ENCODE data around the gene TRMT61A. TPM values are rescaled to one million over a fixed set of nuclear protein-coding genes. Genes with fewer than 3 reads are reported as not detected.

The TRMT61A gene
- polyA plus RNA-seq, 1 donor from 2014 or later: 8.2 TPM

- no peak overlapping the region for H3K4me2 ChIP-seq (ENCODE audit: low read length)
- no peaks in the 10 kb centered on the region for H3K36me3 ChIP-seq (ENCODE audit: insufficient read depth, low read length)
- H3F3A ChIP-seq (ENCODE audit: insufficient read depth, low read length, poor library complexity, severe bottlenecking): no peaks in the 10 kb centered on the region
- no peak overlapping the region for H3K4me3 ChIP-seq (ENCODE audit: low read length)
- H4K20me1 ChIP-seq (ENCODE audit: insufficient read depth): no peaks in the 10 kb centered on the region
- no peak overlapping the region for H2AFZ ChIP-seq (ENCODE audit: low read depth, low read length)
- no peak overlapping the region for H3K9ac ChIP-seq (ENCODE audit: low read length)
- no peaks in the 10 kb centered on the region for H3K27me3 ChIP-seq (ENCODE audit: insufficient read depth, low read depth, low read length)
- no peaks in the 10 kb centered on the region for H3K9me3 ChIP-seq (ENCODE audit: low read length)
- TF ChIP-seq POLR2AphosphoS5 (IDR thresholded peaks at IDR 0.05): no peak
- H3K9me2 ChIP-seq (ENCODE audit: insufficient read depth, low read length): no peaks in the 10 kb centered on the region
- peaks cover 15% of the 10 kb centered on the region for H3K79me2 ChIP-seq (replicated peaks; ENCODE audit: insufficient read depth, low read length)
- H3K27ac ChIP-seq (ENCODE audit: low read length): no peak overlapping the region
These were observed 1.8 kb downstream of the TRMT61A start for GRCh38 chr14:103530831-103531230.

DNA sequence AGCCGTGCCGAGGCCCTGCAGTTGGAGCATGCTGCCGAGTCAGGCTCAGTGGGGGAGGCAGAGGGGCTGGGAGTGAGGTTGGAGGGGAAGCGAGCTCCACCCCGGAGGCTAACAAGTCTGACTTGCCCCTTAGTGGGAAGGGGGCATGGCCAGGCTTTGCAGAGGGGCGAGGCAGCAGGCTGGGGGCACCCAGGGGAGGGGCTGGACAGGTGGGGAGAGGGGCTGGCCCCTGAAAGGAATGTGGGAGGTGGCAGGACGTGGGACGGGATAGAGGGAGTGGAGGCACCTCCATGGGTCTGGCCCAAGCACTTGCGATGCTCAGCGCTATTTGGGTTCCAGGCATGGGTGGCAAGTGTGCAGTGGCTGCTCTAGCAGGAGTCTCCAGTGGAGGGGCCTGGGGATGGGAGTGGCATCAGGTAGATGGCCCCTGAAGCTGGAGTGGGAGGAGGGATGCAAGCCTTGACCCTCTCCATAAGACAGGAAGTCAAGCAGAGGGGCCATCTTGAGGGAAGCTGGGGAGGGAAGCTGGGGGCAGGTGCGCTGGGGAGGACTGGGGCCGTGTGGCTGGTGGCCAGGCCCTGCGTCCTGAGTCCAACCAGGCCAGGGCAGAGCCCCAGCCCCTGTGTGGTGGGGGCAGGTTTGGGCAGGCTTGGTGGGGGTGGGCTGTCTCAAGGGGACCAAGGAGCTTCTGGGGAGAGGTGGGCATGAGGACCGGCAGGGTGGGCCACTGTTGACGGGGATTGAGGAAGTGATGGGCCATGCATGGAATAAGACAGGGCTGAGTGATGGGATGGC is 2.6 kb downstream of the TRMT61A start:
- Histone ChIP-seq H3K9ac (ENCODE audit: low read length) (no peak overlapping the region), H3K27me3 (ENCODE audit: insufficient read depth, low read depth, low read length) (no peaks in the 10 kb centered on the region), H3K4me3 (ENCODE audit: low read length) (no peak overlapping the region), H3K9me3 (ENCODE audit: low read length) (no peaks in the 10 kb centered on the region), H4K20me1 (ENCODE audit: insufficient read depth) (no peaks in the 10 kb centered on the region), H2AFZ (ENCODE audit: low read depth, low read length) (no peak overlapping the region), H3K9me2 (ENCODE audit: insufficient read depth, low read length) (no peaks in the 10 kb centered on the region), H3K27ac (ENCODE audit: low read length) (no peak overlapping the region), H3K4me2 (ENCODE audit: low read length) (no peak overlapping the region), H3K36me3 (ENCODE audit: insufficient read depth, low read length) (no peaks in the 10 kb centered on the region), H3K79me2 (replicated peaks; ENCODE audit: insufficient read depth, low read length) (peaks cover 15% of the 10 kb centered on the region), H3F3A (ENCODE audit: insufficient read depth, low read length, poor library complexity, severe bottlenecking) (no peaks in the 10 kb centered on the region)
- TF ChIP-seq TAF1 (IDR thresholded peaks at IDR 0.05; ENCODE audit: low read depth) (no peak), EP300 (conservative IDR thresholded peaks at IDR 0.05; ENCODE audit: poor library complexity, severe bottlenecking) (no peak), RAD21 (conservative IDR thresholded peaks at IDR 0.05) (no peak), CTCF (IDR thresholded peaks at IDR 0.05; ENCODE audit: poor library complexity, severe bottlenecking) (no peak), MXI1 (conservative IDR thresholded peaks at IDR 0.05; ENCODE audit: poor library complexity, severe bottlenecking) (no peak), POLR2AphosphoS5 (IDR thresholded peaks at IDR 0.05) (no peak), SMC3 (conservative IDR thresholded peaks at IDR 0.05; ENCODE audit: poor library complexity) (no peak), REST (IDR thresholded peaks at IDR 0.05; ENCODE audit: borderline replicate concordance) (no peak), EZH2 (IDR thresholded peaks at IDR 0.05; ENCODE audit: borderline replicate concordance, insufficient read depth, low read length, poor library complexity, severe bottlenecking) (no peak)

All from neural cell (in vitro differentiated cells).